ENCODE results near the gene SPINT1.

SPINT1 gene

GRCh38 chr15:40843885-40844695 lies at the start of gene SPINT1:
Gene SPINT1 (plus strand): TSS chr15:40844048. CDS start chr15:40844555, 507 bp downstream.
- H2AFZ ChIP-seq = peak within 1 kb of the TSS; percentile 74
- H3K4me1 ChIP-seq = peaks cover 7% of the 10 kb centered on the region
- H3K4me3 ChIP-seq (ENCODE audit: low read depth, low read length) = peak within 1 kb of the TSS; percentile 88
- no peaks in the 10 kb centered on the region for H3K9me3 ChIP-seq (ENCODE audit: control insufficient read depth, low read length)
- H3K27ac ChIP-seq = peak within 1 kb of the TSS; percentile 86
- H3K9ac ChIP-seq = no peak within 1 kb of the TSS
- no peaks in the 10 kb centered on the region for H3K27me3 ChIP-seq (ENCODE audit: control insufficient read depth, insufficient read depth, low read length)
- H3K79me2 ChIP-seq = peaks cover 16% of the 10 kb centered on the region
- TF ChIP-seq CTCF (IDR thresholded peaks at IDR 0.05) = no peak
- H3K4me2 ChIP-seq (ENCODE audit: low read length) = peak within 1 kb of the TSS; percentile 97
- H3K36me3 ChIP-seq (ENCODE audit: control insufficient read depth, insufficient read depth, low read length) = no peaks in the 10 kb centered on the region

- Histone ChIP-seq H3K27me3 (ENCODE audit: control insufficient read depth, insufficient read depth, low read length) (no peaks in the 10 kb centered on the region), H3K27ac (no peak overlapping the region), H3K9ac (no peak overlapping the region), H2AFZ (no peak overlapping the region), H3K79me2 (peaks cover 39% of the 10 kb centered on the region), H3K9me3 (ENCODE audit: control insufficient read depth, low read length) (no peaks in the 10 kb centered on the region), H3K4me3 (ENCODE audit: low read depth, low read length) (no peak overlapping the region), H3K4me2 (ENCODE audit: low read length) (no peak overlapping the region), H3K36me3 (ENCODE audit: control insufficient read depth, insufficient read depth, low read length) (no peaks in the 10 kb centered on the region), H3K4me1 (peaks cover 3% of the 10 kb centered on the region)
- no peak for TF ChIP-seq CTCF (IDR thresholded peaks at IDR 0.05)
Observed at GRCh38 chr15:40796041-40796440, 47.8 kb upstream of the SPINT1 start.

- peaks cover 3% of the 10 kb centered on the region for H3K4me1 ChIP-seq
- no peaks in the 10 kb centered on the region for H3K36me3 ChIP-seq (ENCODE audit: control insufficient read depth, insufficient read depth, low read length)
- H3K4me2 ChIP-seq (ENCODE audit: low read length) = no peak overlapping the region
- no peak overlapping the region for H2AFZ ChIP-seq
- no peak overlapping the region for H3K9ac ChIP-seq
- peaks cover 39% of the 10 kb centered on the region for H3K79me2 ChIP-seq
- no peak overlapping the region for H3K27ac ChIP-seq
- no peak overlapping the region for H3K4me3 ChIP-seq (ENCODE audit: low read depth, low read length)
- no peaks in the 10 kb centered on the region for H3K9me3 ChIP-seq (ENCODE audit: control insufficient read depth, low read length)
- TF ChIP-seq CTCF (IDR thresholded peaks at IDR 0.05) = no peak
- H3K27me3 ChIP-seq (ENCODE audit: control insufficient read depth, insufficient read depth, low read length) = no peaks in the 10 kb centered on the region
Observed at GRCh38 chr15:40796512-40796911, 47.3 kb upstream of the SPINT1 start.

- no peaks in the 10 kb centered on the region for H3K27me3 ChIP-seq (ENCODE audit: control insufficient read depth, insufficient read depth, low read length)
- no peak overlapping the region for H3K4me3 ChIP-seq (ENCODE audit: low read depth, low read length)
- no peaks in the 10 kb centered on the region for H3K36me3 ChIP-seq (ENCODE audit: control insufficient read depth, insufficient read depth, low read length)
- no peak overlapping the region for H3K27ac ChIP-seq
- peaks cover 10% of the 10 kb centered on the region for H3K4me1 ChIP-seq
- H3K9me3 ChIP-seq (ENCODE audit: control insufficient read depth, low read length) = no peaks in the 10 kb centered on the region
- TF ChIP-seq CTCF (IDR thresholded peaks at IDR 0.05) = no peak
- no peak overlapping the region for H3K4me2 ChIP-seq (ENCODE audit: low read length)
- peaks cover 28% of the 10 kb centered on the region for H3K79me2 ChIP-seq
- no peak overlapping the region for H3K9ac ChIP-seq
- no peak overlapping the region for H2AFZ ChIP-seq
Observed at GRCh38 chr15:40799523-40799922, 44.3 kb upstream of the SPINT1 start.

- Histone ChIP-seq H2AFZ (no peak overlapping the region), H3K79me2 (peaks cover 21% of the 10 kb centered on the region), H3K4me2 (ENCODE audit: low read length) (no peak overlapping the region), H3K36me3 (ENCODE audit: control insufficient read depth, insufficient read depth, low read length) (no peaks in the 10 kb centered on the region), H3K9me3 (ENCODE audit: control insufficient read depth, low read length) (no peaks in the 10 kb centered on the region), H3K27me3 (ENCODE audit: control insufficient read depth, insufficient read depth, low read length) (no peaks in the 10 kb centered on the region), H3K27ac (peak overlapping the region; percentile 83), H3K4me3 (ENCODE audit: low read depth, low read length) (no peak overlapping the region), H3K4me1 (peaks cover 12% of the 10 kb centered on the region), H3K9ac (no peak overlapping the region)
- TF ChIP-seq CTCF (IDR thresholded peaks at IDR 0.05) = no peak
Observed at GRCh38 chr15:40803076-40803475, 40.8 kb upstream of the SPINT1 start.
